AG04449 (cell line): ENCODE measurements around the gene BHLHE23.

Source experiments
- CTCF ChIA-PET: fragments of 350-600 bp; formaldehyde crosslinking; extraction: SDS; loops from one replicate; lab custom pipeline; 2021; ENCODE audit warnings: antibody characterized with exemption; lab: Yijun Ruan, JAX
- POLR2A ChIA-PET: fragments of 400-600, 350-600 bp; formaldehyde crosslinking; extraction: SDS; loops from one replicate; lab custom pipeline; 2020; ENCODE audit warnings: antibody characterized with exemption, inconsistent platforms; lab: Yijun Ruan, JAX
- DNase-seq: peaks from one replicate; pipeline ENCODE4 v3.0.0-alpha.2; 2010; ENCODE audit warnings: low read depth, low spot score
- H3K4me3 ChIP-seq: 2 replicates; pipeline ENCODE4 v1.5.1; 2011; ENCODE audit warnings: low read depth, mild to moderate bottlenecking, control low read depth, low read length
- CTCF ChIP-seq: IDR thresholded peaks from one replicate; pipeline ENCODE4 v1.5.1; 2011; ENCODE audit warnings: mild to moderate bottlenecking, moderate library complexity, low read length, control low read depth, inconsistent platforms; ENCODE audit not compliant: insufficient read depth; ENCODE audit errors: missing control alignments

BHLHE23 gene

GRCh38 chr20:62976886-62977285 lies 29.9 kb downstream of the BHLHE23 start:
- H3K4me3 ChIP-seq, result no peak overlapping the region
- POLR2A ChIA-PET, result no interaction called here
- CTCF ChIA-PET, result no interaction called here
- TF ChIP-seq CTCF, result no peak
- no peak for DNase-seq

- no peak for TF ChIP-seq CTCF
- POLR2A ChIA-PET, result no interaction called here
- no peak overlapping the region for H3K4me3 ChIP-seq
- CTCF ChIA-PET, result interaction anchor here (0.8 to 1.3 kb wide), 2 partner anchors 11 to 21 kb away, joined by 3 to 4 read pairs; no protein-coding TSS in a partner anchor
- no peak for DNase-seq
These were observed 30.8 kb downstream of the BHLHE23 start for GRCh38 chr20:62975812-62976508.

GRCh38 chr20:62975251-62975760 lies 31.5 kb downstream of the BHLHE23 start:
- no peak for TF ChIP-seq CTCF
- POLR2A ChIA-PET, result no interaction called here
- no peak overlapping the region for H3K4me3 ChIP-seq
- CTCF ChIA-PET, result interaction anchor here (0.8 to 1.3 kb wide), 2 partner anchors 10 to 20 kb away, joined by 3 to 4 read pairs; no protein-coding TSS in a partner anchor
- no peak for DNase-seq

GRCh38 chr20:62972845-62973745 lies 33.7 kb downstream of the BHLHE23 start:
- CTCF ChIA-PET, result interaction anchor here (0.6 to 1.9 kb wide), 33 partner anchors 9 to 557 kb away, joined by 3 to 21 read pairs (median 4); partner anchors contain the start of gene DIDO1
- H3K4me3 ChIP-seq, result peak overlapping the region; percentile 43
- DNase-seq, result no peak
- POLR2A ChIA-PET, result interaction anchor here (0.9 kb wide), 2 partner anchors 19 to 36 kb away, joined by 3 read pairs; no protein-coding TSS in a partner anchor
- no peak for TF ChIP-seq CTCF

- CTCF ChIA-PET, result interaction anchor here (0.6 to 1.9 kb wide), 32 partner anchors 8 to 558 kb away, joined by 3 to 21 read pairs (median 4); partner anchors contain the start of gene DIDO1
- TF ChIP-seq CTCF, result peak; percentile 99
- DNase-seq, result peak; percentile 3
- peak overlapping the region; percentile 43 for H3K4me3 ChIP-seq
- POLR2A ChIA-PET, result interaction anchor here (0.9 kb wide), 2 partner anchors 18 to 37 kb away, joined by 3 read pairs; no protein-coding TSS in a partner anchor
These were observed 34.6 kb downstream of the BHLHE23 start for GRCh38 chr20:62971950-62972844.
